NCI-H2227 treated with DMSO at 0.1 percent for 48 hours (cell line): Measurements from ENCODE around the gene LRRC73.
"Not testable (repeated sequence)": the region's sequence is repeated elsewhere in the genome, so short reads cannot be mapped to it uniquely, and the experiment has no call there.

ENCODE experiments used
- DNase-seq: peaks from one replicate; lab custom pipeline; 2025; lab: John Stamatoyannopoulos, UW

The LRRC73 gene

GRCh38 chr6:43509984-43510826 lies at the start of gene LRRC73:
Gene LRRC73 (minus strand): TSS chr6:43510346. CDS start chr6:43509785, 561 bp downstream.
- DNase-seq, result peak; percentile 53

- no peak for DNase-seq
Measured at GRCh38 chr6:43559328-43559727, 49.2 kb upstream of the LRRC73 start.

GRCh38 chr6:43557620-43558019 lies 47.5 kb upstream of the LRRC73 start:
- DNase-seq, result not testable (repeated sequence)

- DNase-seq, result no peak
Measured at GRCh38 chr6:43547222-43547621, 37.1 kb upstream of the LRRC73 start.

- DNase-seq, result no peak
Measured at GRCh38 chr6:43544461-43544860, 34.3 kb upstream of the LRRC73 start.

GRCh38 chr6:43541774-43542471 lies 31.8 kb upstream of the LRRC73 start:
- DNase-seq, result no peak

- DNase-seq, result no peak
Measured at GRCh38 chr6:43540507-43540906, 30.4 kb upstream of the LRRC73 start.

- DNase-seq, result not testable (repeated sequence)
Measured at GRCh38 chr6:43539409-43539808, 29.3 kb upstream of the LRRC73 start.

GRCh38 chr6:43538986-43539385 lies 28.8 kb upstream of the LRRC73 start:
- not testable (repeated sequence) for DNase-seq

- no peak for DNase-seq
Measured at GRCh38 chr6:43532201-43532600, 22.1 kb upstream of the LRRC73 start.

- DNase-seq, result no peak
Measured at GRCh38 chr6:43524483-43524961, 14.4 kb upstream of the LRRC73 start.

GRCh38 chr6:43523284-43523683 lies 13.1 kb upstream of the LRRC73 start:
- no peak for DNase-seq

- DNase-seq, result no peak
Measured at GRCh38 chr6:43522547-43523261, 12.6 kb upstream of the LRRC73 start.

- DNase-seq, result no peak
Measured at GRCh38 chr6:43521836-43522235, 11.7 kb upstream of the LRRC73 start.

- DNase-seq, result no peak
Measured at GRCh38 chr6:43520097-43520496, 10.0 kb upstream of the LRRC73 start.

- no peak for DNase-seq
Measured at GRCh38 chr6:43517505-43518357, 7.6 kb upstream of the LRRC73 start.

GRCh38 chr6:43516697-43517504 lies 6.8 kb upstream of the LRRC73 start, which contains the start of the genes POLR1C and YIPF3:
Gene POLR1C (plus strand): TSS chr6:43517089. CDS start chr6:43517110, 21 bp downstream.
Gene YIPF3 (minus strand): TSS chr6:43516926. CDS start chr6:43516807, 119 bp downstream.
- DNase-seq, result peak; percentile 93

GRCh38 chr6:43516367-43516696 lies 6.2 kb upstream of the LRRC73 start:
- no peak for DNase-seq

- DNase-seq, result no peak
Measured at GRCh38 chr6:43515808-43516207, 5.7 kb upstream of the LRRC73 start.

- no peak for DNase-seq
Measured at GRCh38 chr6:43511824-43512415, 1.8 kb upstream of the LRRC73 start.
